IMR-90 (cell line): ENCODE results near the gene HDGFL2. TPM values are rescaled to one million over a fixed set of nuclear protein-coding genes. Genes with fewer than 3 reads are reported as not detected.
"Not testable (repeated sequence)": the region's sequence is repeated elsewhere in the genome, so short reads cannot be mapped to it uniquely, and the experiment has no call there.

ENCODE experiments used
- ATAC-seq: fragments of 200-7000 bp; cut with Tn5 transposase; 2 replicates; pipeline ENCODE4 v1.9.1; 2020; ENCODE audit warnings: low read depth, mild to moderate bottlenecking, moderate library complexity
- BruUV-seq: library from RNA; stranded (reverse); fragments of 400-500 nt; replicated peaks from 2 replicates; lab custom pipeline; 2021; lab: Mats Ljungman, UMichigan
- CTCF ChIA-PET: fragments of 300-600 bp; formaldehyde crosslinking; extraction: SDS; loops from one replicate; lab custom pipeline; 2021; ENCODE audit warnings: antibody characterized with exemption; lab: Yijun Ruan, JAX
- POLR2A ChIA-PET: fragments of 300-600 bp; sonication (Branson Sonifier 250); formaldehyde crosslinking; loops from one replicate; lab custom pipeline; 2022; ENCODE audit warnings: antibody characterized with exemption; ENCODE audit not compliant: unreplicated experiment; lab: Charles Lee
- DNase-seq: peaks from one replicate; pipeline ENCODE4 v3.0.0; 2013
- H2AFZ ChIP-seq: replicated peaks from 2 replicates; pipeline ENCODE3; 2013; ENCODE audit warnings: low read length, mild to moderate bottlenecking; ENCODE audit not compliant: poor library complexity
- H2AK5ac ChIP-seq: 2 replicates; pipeline ENCODE4 v1.6.1; 2013; ENCODE audit warnings: low read depth, low read length, inconsistent platforms
- H2AK9ac ChIP-seq: replicated peaks from 2 replicates; pipeline ENCODE3; 2013; ENCODE audit warnings: mild to moderate bottlenecking, low read depth, low read length, moderate library complexity; ENCODE audit not compliant: poor library complexity
- H2BK120ac ChIP-seq: 2 replicates; pipeline ENCODE4 v1.6.1; 2013; ENCODE audit warnings: low read depth, low read length, inconsistent platforms
- H2BK15ac ChIP-seq: 3 replicates; pipeline ENCODE4 v1.6.1; 2013; ENCODE audit warnings: low read depth, low read length, inconsistent platforms
- H2BK20ac ChIP-seq: 2 replicates; pipeline ENCODE4 v1.6.1; 2013; ENCODE audit warnings: low read depth, mild to moderate bottlenecking, inconsistent platforms, low read length, moderate library complexity
- H2BK5ac ChIP-seq: 2 replicates; pipeline ENCODE4 v1.6.1; 2013; ENCODE audit warnings: mild to moderate bottlenecking, low read depth, low read length, inconsistent platforms; ENCODE audit not compliant: poor library complexity, severe bottlenecking
- H3K14ac ChIP-seq: replicated peaks from 2 replicates; pipeline ENCODE4 v1.6.1; 2013; ENCODE audit warnings: low read depth, low read length, inconsistent platforms
- H3K18ac ChIP-seq: 2 replicates; pipeline ENCODE4 v1.6.1; 2013; ENCODE audit warnings: low read depth, low read length, control low read depth
- H3K23ac ChIP-seq: 2 replicates; pipeline ENCODE4 v1.6.1; 2013; ENCODE audit warnings: low read depth, low read length, inconsistent platforms
- H3K27ac ChIP-seq: 2 replicates; pipeline ENCODE4 v1.5.1; 2013; ENCODE audit warnings: mild to moderate bottlenecking, control low read depth, low read length; ENCODE audit not compliant: insufficient read depth
- H3K27me3 ChIP-seq: 2 replicates; pipeline ENCODE4 v1.6.1; 2013; ENCODE audit warnings: low read length; ENCODE audit not compliant: control insufficient read depth, insufficient read depth
- H3K36me3 ChIP-seq: 2 replicates; pipeline ENCODE4 v1.6.1; 2013; ENCODE audit warnings: low read length, mixed read lengths; ENCODE audit not compliant: control insufficient read depth, insufficient read depth
- H3K4ac ChIP-seq: 2 replicates; pipeline ENCODE4 v1.6.1; 2013; ENCODE audit warnings: low read depth, low read length, inconsistent platforms
- H3K4me1 ChIP-seq: 2 replicates; pipeline ENCODE4 v1.6.1; 2013; ENCODE audit warnings: low read length, mixed read lengths; ENCODE audit not compliant: control insufficient read depth, insufficient read depth
- H3K4me2 ChIP-seq: 2 replicates; pipeline ENCODE4 v1.6.1; 2013; ENCODE audit warnings: low read depth, mild to moderate bottlenecking, control low read depth, low read length, moderate library complexity
- H3K4me3 ChIP-seq: 2 replicates; pipeline ENCODE4 v1.5.1; 2013; ENCODE audit warnings: low read depth, mild to moderate bottlenecking, control low read depth, low read length, moderate library complexity; ENCODE audit not compliant: insufficient read depth
- H3K56ac ChIP-seq: 2 replicates; pipeline ENCODE4 v1.6.1; 2013; ENCODE audit warnings: low read length, inconsistent platforms; ENCODE audit not compliant: insufficient read depth; ENCODE audit errors: extremely low read depth
- H3K79me1 ChIP-seq, 2 experiments: 2 replicates each; pipeline ENCODE4 v1.6.1; 2013; ENCODE audit warnings: low read length in 2 of 2, inconsistent platforms in 1 of 2, low read depth in 1 of 2
- H3K9ac ChIP-seq: 2 replicates; pipeline ENCODE4 v1.6.1; 2013; ENCODE audit warnings: low read depth, low read length, control low read depth
- H3K9me1 ChIP-seq: 2 replicates; pipeline ENCODE4 v1.6.1; 2013; ENCODE audit warnings: low read length, inconsistent platforms; ENCODE audit not compliant: insufficient read depth
- H3K9me3 ChIP-seq: 2 replicates; pipeline ENCODE4 v1.6.1; 2013; ENCODE audit warnings: low read length; ENCODE audit not compliant: control insufficient read depth, insufficient read depth
- H4K20me1 ChIP-seq: 2 replicates; pipeline ENCODE4 v1.6.1; 2013; ENCODE audit warnings: low read length, inconsistent platforms; ENCODE audit not compliant: insufficient read depth
- H4K5ac ChIP-seq: 2 replicates; pipeline ENCODE4 v1.6.1; 2013; ENCODE audit warnings: mild to moderate bottlenecking, low read depth, low read length, control low read depth
- H4K8ac ChIP-seq, 2 experiments: 2 replicates each; pipeline ENCODE4 v1.6.1; 2013; ENCODE audit warnings: low read depth in 2 of 2, low read length in 2 of 2, control low read depth in 1 of 2, inconsistent platforms in 1 of 2
- H4K91ac ChIP-seq: 2 replicates; pipeline ENCODE4 v1.6.1; 2013; ENCODE audit warnings: low read depth, low read length, inconsistent platforms; ENCODE audit not compliant: insufficient read depth
- WGBS, 2 experiments: methylation state at CpG; one replicate each; pipeline versions ENCODE4 v1.1.5 to v1.1.7; 2013; ENCODE audit warnings: missing lambda C conversion rate in 2 of 2; ENCODE audit not compliant: insufficient read length in 1 of 2; ENCODE audit errors: extremely low coverage in 2 of 2; 5-methylcytosine and 5-hydroxymethylcytosine counted together
- dilution Hi-C: fragments of 300-500 bp; cut with HindIII; formaldehyde crosslinking; loops from one replicate; pipeline ENCODE4 v1.14.3; 2018; ENCODE audit warnings: low sequenced_read_pairs; ENCODE audit not compliant: unreplicated experiment
- in situ Hi-C: fragments of 300-500 bp; cut with MboI; formaldehyde crosslinking; loops from 3 replicates; pipeline ENCODE4 v1.14.3; 2019; ENCODE audit warnings: low sequenced_read_pairs, inconsistent platforms, mixed read lengths
- intact Hi-C: fragments of 100-400 bp; cut with micrococcal nuclease; formaldehyde crosslinking; loops from 2 replicates; pipeline ENCODE4 v1.10.0; 2022
- polyA plus RNA-seq, 3 experiments: library from polyadenylated mRNA; depleted of rRNA; stranded (reverse); fragments of >200 nt; gene quantifications; 2 replicates each; pipeline ENCODE4 v1.2.3, GENCODE V29; 2012; ENCODE audit warnings: low replicate concordance in 1 of 3
- total RNA-seq: library from RNA; depleted of rRNA; stranded (reverse); fragments of >200 nt; gene quantifications from 2 replicates; pipeline ENCODE4 v1.2.3, GENCODE V29; 2012

HDGFL2 gene
- total and polyA plus RNA-seq, 2 of the 4 experiments (the other 2 are of a cell fraction), result 35.8 to 48.5 TPM

DNA sequence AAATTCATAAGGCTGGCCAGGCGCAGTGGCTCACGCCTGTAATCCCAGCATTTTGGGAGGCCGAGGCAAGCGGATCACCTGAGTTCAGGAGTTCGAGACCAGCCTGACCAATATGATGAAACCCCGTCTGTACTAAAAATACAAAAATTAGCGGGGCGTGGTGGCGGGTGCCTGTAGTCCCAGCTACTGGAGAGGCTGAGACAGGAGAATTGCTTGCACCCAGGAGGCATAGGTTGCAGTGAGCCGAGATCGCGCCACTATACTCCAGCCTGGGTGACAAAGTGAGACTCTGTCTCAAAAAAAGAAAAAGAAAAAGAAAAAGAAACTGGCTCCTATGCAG lies 69.7 kb downstream of the HDGFL2 start:
- H2BK5ac ChIP-seq, H2BK15ac ChIP-seq, POLR2A ChIA-PET, H2AK9ac ChIP-seq, ATAC-seq, H3K23ac ChIP-seq, dilution Hi-C loops, H4K5ac ChIP-seq, H3K9ac ChIP-seq, DNase-seq, H4K8ac ChIP-seq, H3K4me2 ChIP-seq, H2AK5ac ChIP-seq, in situ Hi-C loops, H3K4me1 ChIP-seq, H3K4ac ChIP-seq, H3K27ac ChIP-seq, H3K9me1 ChIP-seq, H3K14ac ChIP-seq, BruUV-seq, H3K56ac ChIP-seq, H3K9me3 ChIP-seq, H3K18ac ChIP-seq, H4K20me1 ChIP-seq, H4K91ac ChIP-seq, intact Hi-C loops, H3K36me3 ChIP-seq, H3K79me1 ChIP-seq, H3K4me3 ChIP-seq, H2BK20ac ChIP-seq, H2BK120ac ChIP-seq, H2AFZ ChIP-seq, CTCF ChIA-PET: not testable (repeated sequence)
- WGBS, 2 experiments, result 93% methylated on average over 4 of the region's 12 CpGs; no CpG with 5 or more reads in 1 of the 2 experiments
- H3K27me3 ChIP-seq, result peaks cover 20% of the 10 kb centered on the region; the same call in 1 of the 2 replicates
